IMR-90 (cell line): ENCODE measurements around the gene IRAG1. TPM values are rescaled to one million over a fixed set of nuclear protein-coding genes. Genes with fewer than 3 reads are reported as not detected.

Source experiments
- ATAC-seq: fragments of 200-7000 bp; cut with Tn5 transposase; 2 replicates; pipeline ENCODE4 v1.9.1; 2020; ENCODE audit warnings: low read depth, mild to moderate bottlenecking, moderate library complexity
- BruUV-seq: library from RNA; stranded (reverse); fragments of 400-500 nt; replicated peaks from 2 replicates; lab custom pipeline; 2021; lab: Mats Ljungman, UMichigan
- CTCF ChIA-PET: fragments of 300-600 bp; formaldehyde crosslinking; extraction: SDS; loops from one replicate; lab custom pipeline; 2021; ENCODE audit warnings: antibody characterized with exemption; lab: Yijun Ruan, JAX
- POLR2A ChIA-PET: fragments of 300-600 bp; sonication (Branson Sonifier 250); formaldehyde crosslinking; loops from one replicate; lab custom pipeline; 2022; ENCODE audit warnings: antibody characterized with exemption; ENCODE audit not compliant: unreplicated experiment; lab: Charles Lee
- DNase-seq: peaks from one replicate; pipeline ENCODE4 v3.0.0; 2013
- H2AFZ ChIP-seq: replicated peaks from 2 replicates; pipeline ENCODE3; 2013; ENCODE audit warnings: low read length, mild to moderate bottlenecking; ENCODE audit not compliant: poor library complexity
- H2AK5ac ChIP-seq: 2 replicates; pipeline ENCODE4 v1.6.1; 2013; ENCODE audit warnings: low read depth, low read length, inconsistent platforms
- H2AK9ac ChIP-seq: replicated peaks from 2 replicates; pipeline ENCODE3; 2013; ENCODE audit warnings: mild to moderate bottlenecking, low read depth, low read length, moderate library complexity; ENCODE audit not compliant: poor library complexity
- H2BK120ac ChIP-seq: 2 replicates; pipeline ENCODE4 v1.6.1; 2013; ENCODE audit warnings: low read depth, low read length, inconsistent platforms
- H2BK15ac ChIP-seq: 3 replicates; pipeline ENCODE4 v1.6.1; 2013; ENCODE audit warnings: low read depth, low read length, inconsistent platforms
- H2BK20ac ChIP-seq: 2 replicates; pipeline ENCODE4 v1.6.1; 2013; ENCODE audit warnings: low read depth, mild to moderate bottlenecking, inconsistent platforms, low read length, moderate library complexity
- H2BK5ac ChIP-seq: 2 replicates; pipeline ENCODE4 v1.6.1; 2013; ENCODE audit warnings: mild to moderate bottlenecking, low read depth, low read length, inconsistent platforms; ENCODE audit not compliant: poor library complexity, severe bottlenecking
- H3K14ac ChIP-seq: replicated peaks from 2 replicates; pipeline ENCODE4 v1.6.1; 2013; ENCODE audit warnings: low read depth, low read length, inconsistent platforms
- H3K18ac ChIP-seq: 2 replicates; pipeline ENCODE4 v1.6.1; 2013; ENCODE audit warnings: low read depth, low read length, control low read depth
- H3K23ac ChIP-seq: 2 replicates; pipeline ENCODE4 v1.6.1; 2013; ENCODE audit warnings: low read depth, low read length, inconsistent platforms
- H3K27ac ChIP-seq: 2 replicates; pipeline ENCODE4 v1.5.1; 2013; ENCODE audit warnings: mild to moderate bottlenecking, control low read depth, low read length; ENCODE audit not compliant: insufficient read depth
- H3K27me3 ChIP-seq: 2 replicates; pipeline ENCODE4 v1.6.1; 2013; ENCODE audit warnings: low read length; ENCODE audit not compliant: control insufficient read depth, insufficient read depth
- H3K36me3 ChIP-seq: 2 replicates; pipeline ENCODE4 v1.6.1; 2013; ENCODE audit warnings: low read length, mixed read lengths; ENCODE audit not compliant: control insufficient read depth, insufficient read depth
- H3K4ac ChIP-seq: 2 replicates; pipeline ENCODE4 v1.6.1; 2013; ENCODE audit warnings: low read depth, low read length, inconsistent platforms
- H3K4me1 ChIP-seq: 2 replicates; pipeline ENCODE4 v1.6.1; 2013; ENCODE audit warnings: low read length, mixed read lengths; ENCODE audit not compliant: control insufficient read depth, insufficient read depth
- H3K4me2 ChIP-seq: 2 replicates; pipeline ENCODE4 v1.6.1; 2013; ENCODE audit warnings: low read depth, mild to moderate bottlenecking, control low read depth, low read length, moderate library complexity
- H3K4me3 ChIP-seq: 2 replicates; pipeline ENCODE4 v1.5.1; 2013; ENCODE audit warnings: low read depth, mild to moderate bottlenecking, control low read depth, low read length, moderate library complexity; ENCODE audit not compliant: insufficient read depth
- H3K56ac ChIP-seq: 2 replicates; pipeline ENCODE4 v1.6.1; 2013; ENCODE audit warnings: low read length, inconsistent platforms; ENCODE audit not compliant: insufficient read depth; ENCODE audit errors: extremely low read depth
- H3K79me1 ChIP-seq, 2 experiments: 2 replicates each; pipeline ENCODE4 v1.6.1; 2013; ENCODE audit warnings: low read length in 2 of 2, inconsistent platforms in 1 of 2, low read depth in 1 of 2
- H3K9ac ChIP-seq: 2 replicates; pipeline ENCODE4 v1.6.1; 2013; ENCODE audit warnings: low read depth, low read length, control low read depth
- H3K9me1 ChIP-seq: 2 replicates; pipeline ENCODE4 v1.6.1; 2013; ENCODE audit warnings: low read length, inconsistent platforms; ENCODE audit not compliant: insufficient read depth
- H3K9me3 ChIP-seq: 2 replicates; pipeline ENCODE4 v1.6.1; 2013; ENCODE audit warnings: low read length; ENCODE audit not compliant: control insufficient read depth, insufficient read depth
- H4K20me1 ChIP-seq: 2 replicates; pipeline ENCODE4 v1.6.1; 2013; ENCODE audit warnings: low read length, inconsistent platforms; ENCODE audit not compliant: insufficient read depth
- H4K5ac ChIP-seq: 2 replicates; pipeline ENCODE4 v1.6.1; 2013; ENCODE audit warnings: mild to moderate bottlenecking, low read depth, low read length, control low read depth
- H4K8ac ChIP-seq, 2 experiments: 2 replicates each; pipeline ENCODE4 v1.6.1; 2013; ENCODE audit warnings: low read depth in 2 of 2, low read length in 2 of 2, control low read depth in 1 of 2, inconsistent platforms in 1 of 2
- H4K91ac ChIP-seq: 2 replicates; pipeline ENCODE4 v1.6.1; 2013; ENCODE audit warnings: low read depth, low read length, inconsistent platforms; ENCODE audit not compliant: insufficient read depth
- CEBPB ChIP-seq: IDR thresholded peaks from 2 replicates; pipeline ENCODE4 v1.6.1; 2012; ENCODE audit warnings: low read depth, low read length, improper control_type of control experiment
- CHD1 ChIP-seq: IDR thresholded peaks from 2 replicates; pipeline ENCODE4 v1.6.1; 2012; ENCODE audit warnings: low read depth, low read length, improper control_type of control experiment
- FOS ChIP-seq: fragments of 150-350 bp; IDR thresholded peaks from 2 replicates; pipeline ENCODE4 v1.6.1; 2016; ENCODE audit warnings: low read depth, low read length
- MAFK ChIP-seq: IDR thresholded peaks from 2 replicates; pipeline ENCODE4 v1.6.1; 2012; ENCODE audit warnings: low read depth, low read length, improper control_type of control experiment
- MAZ ChIP-seq: IDR thresholded peaks from 2 replicates; pipeline ENCODE4 v1.6.1; 2012; ENCODE audit warnings: low read depth, mild to moderate bottlenecking, low read length, improper control_type of control experiment, moderate library complexity, borderline replicate concordance
- NFE2L2 ChIP-seq: fragments of 150-350 bp; IDR thresholded peaks from 2 replicates; pipeline ENCODE4 v1.6.1; 2016; ENCODE audit warnings: low read depth, mild to moderate bottlenecking, low read length
- POLR2A ChIP-seq: IDR thresholded peaks from 2 replicates; pipeline ENCODE4 v1.6.1; 2012; ENCODE audit warnings: mild to moderate bottlenecking, low read depth, low read length
- WGBS, 2 experiments: methylation state at CpG; one replicate each; pipeline versions ENCODE4 v1.1.5 to v1.1.7; 2013; ENCODE audit warnings: missing lambda C conversion rate in 2 of 2; ENCODE audit not compliant: insufficient read length in 1 of 2; ENCODE audit errors: extremely low coverage in 2 of 2; 5-methylcytosine and 5-hydroxymethylcytosine counted together
- dilution Hi-C: fragments of 300-500 bp; cut with HindIII; formaldehyde crosslinking; loops from one replicate; pipeline ENCODE4 v1.14.3; 2018; ENCODE audit warnings: low sequenced_read_pairs; ENCODE audit not compliant: unreplicated experiment
- in situ Hi-C: fragments of 300-500 bp; cut with MboI; formaldehyde crosslinking; loops from 3 replicates; pipeline ENCODE4 v1.14.3; 2019; ENCODE audit warnings: low sequenced_read_pairs, inconsistent platforms, mixed read lengths
- intact Hi-C: fragments of 100-400 bp; cut with micrococcal nuclease; formaldehyde crosslinking; loops from 2 replicates; pipeline ENCODE4 v1.10.0; 2022
- polyA plus RNA-seq, 3 experiments: library from polyadenylated mRNA; depleted of rRNA; stranded (reverse); fragments of >200 nt; gene quantifications; 2 replicates each; pipeline ENCODE4 v1.2.3, GENCODE V29; 2012; ENCODE audit warnings: low replicate concordance in 1 of 3
- total RNA-seq: library from RNA; depleted of rRNA; stranded (reverse); fragments of >200 nt; gene quantifications from 2 replicates; pipeline ENCODE4 v1.2.3, GENCODE V29; 2012
- TF ChIP-seq, protein P1 (sequence below): fragments of 150-350 bp; IDR thresholded peaks from 2 replicates; pipeline ENCODE4 v1.6.1; 2016; ENCODE audit warnings: low read depth, mild to moderate bottlenecking, low read length, moderate library complexity, borderline replicate concordance

IRAG1 gene
- total and polyA plus RNA-seq, 2 of the 4 experiments (the other 2 are of a cell fraction) = 19.4 to 25.8 TPM

- peaks cover 40% of the 10 kb centered on the region for H3K4me1 ChIP-seq
- H2AFZ ChIP-seq = peak overlapping the region; percentile 83
- H2AK9ac ChIP-seq = peak overlapping the region; percentile 98
- no peak for TF ChIP-seq NFE2L2
- TF ChIP-seq MAFK = no peak
- TF ChIP-seq, protein P1, sequence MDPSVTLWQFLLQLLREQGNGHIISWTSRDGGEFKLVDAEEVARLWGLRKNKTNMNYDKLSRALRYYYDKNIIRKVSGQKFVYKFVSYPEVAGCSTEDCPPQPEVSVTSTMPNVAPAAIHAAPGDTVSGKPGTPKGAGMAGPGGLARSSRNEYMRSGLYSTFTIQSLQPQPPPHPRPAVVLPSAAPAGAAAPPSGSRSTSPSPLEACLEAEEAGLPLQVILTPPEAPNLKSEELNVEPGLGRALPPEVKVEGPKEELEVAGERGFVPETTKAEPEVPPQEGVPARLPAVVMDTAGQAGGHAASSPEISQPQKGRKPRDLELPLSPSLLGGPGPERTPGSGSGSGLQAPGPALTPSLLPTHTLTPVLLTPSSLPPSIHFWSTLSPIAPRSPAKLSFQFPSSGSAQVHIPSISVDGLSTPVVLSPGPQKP = no peak
- TF ChIP-seq CHD1 = no peak
- no peak for TF ChIP-seq MAZ
- TF ChIP-seq POLR2A = no peak
- TF ChIP-seq CEBPB = no peak
- TF ChIP-seq FOS = no peak
- DNase-seq (peak; percentile 83), ATAC-seq (peak; percentile 52)
- intact Hi-C loops = no loop called here
- H2AK5ac ChIP-seq = peak overlapping the region; percentile 98
- H2BK5ac ChIP-seq = peak overlapping the region; percentile 94
- no peaks in the 10 kb centered on the region for H3K27me3 ChIP-seq
- POLR2A ChIA-PET = interaction anchor here (0.5 to 2.2 kb wide), 5 partner anchors 12 to 89 kb away, joined by 3 to 15 read pairs (median 4); no protein-coding TSS in a partner anchor
- no CpG with 5 or more reads among the region's 4 CpGs for WGBS, 2 experiments
- peak overlapping the region; percentile 99 for H3K14ac ChIP-seq
- peaks cover 9% of the 10 kb centered on the region; the same call in 1 of the 2 replicates for H4K20me1 ChIP-seq
- peak overlapping the region; percentile 98 for H3K27ac ChIP-seq
- in situ Hi-C loops = no loop called here
- peak overlapping the region; percentile 100 for H3K9ac ChIP-seq
- peaks cover 35% of the 10 kb centered on the region for H3K9me1 ChIP-seq
- CTCF ChIA-PET = interaction anchor here (0.6 to 2.0 kb wide), 8 partner anchors 12 to 390 kb away, joined by 3 to 9 read pairs (median 4); partner anchors contain the start of gene ADM
- peaks cover 3% of the 10 kb centered on the region; the same call in 1 of the 2 replicates for H3K9me3 ChIP-seq
- H2BK120ac ChIP-seq = peak overlapping the region; percentile 98
- peaks cover 13 to 45% of the 10 kb centered on the region in 2 experiments for H3K79me1 ChIP-seq
- peak overlapping the region; percentile 99 for H2BK15ac ChIP-seq
- H3K36me3 ChIP-seq = peaks cover 4% of the 10 kb centered on the region; the same call in 1 of the 2 replicates
- dilution Hi-C loops = no loop called here
- no peak overlapping the region for H3K4me3 ChIP-seq
- peak overlapping the region; percentile 50 for H4K5ac ChIP-seq
- H3K23ac ChIP-seq = peak overlapping the region; percentile 92
- H4K8ac ChIP-seq = peak overlapping the region; percentile 94 to 98; a peak in 3 of 4 replicates
- H3K18ac ChIP-seq = peak overlapping the region; percentile 48
- peak overlapping the region; percentile 95 for H2BK20ac ChIP-seq
- H3K4ac ChIP-seq = peak overlapping the region; percentile 98
- H3K4me2 ChIP-seq = no peak overlapping the region
- BruUV-seq = no TSS peak
- H4K91ac ChIP-seq = peak overlapping the region; percentile 99
- H3K56ac ChIP-seq = peak overlapping the region; percentile 100
Observed at GRCh38 chr11:10694486-10695239, 1.1 kb upstream of the IRAG1 start.
